Activated CD4-positive, alpha-beta T cell treated with anti-CD3 and anti-CD28 coated beads, Interleukin-2, amount 50 U/mL, for 48 hours (primary cell): ENCODE results near the gene BCAS3.

Source experiments
- DNase-seq, 2 experiments: peaks; one replicate each; pipeline ENCODE4 v3.0.0-alpha.2; 2020

The BCAS3 gene

DNA sequence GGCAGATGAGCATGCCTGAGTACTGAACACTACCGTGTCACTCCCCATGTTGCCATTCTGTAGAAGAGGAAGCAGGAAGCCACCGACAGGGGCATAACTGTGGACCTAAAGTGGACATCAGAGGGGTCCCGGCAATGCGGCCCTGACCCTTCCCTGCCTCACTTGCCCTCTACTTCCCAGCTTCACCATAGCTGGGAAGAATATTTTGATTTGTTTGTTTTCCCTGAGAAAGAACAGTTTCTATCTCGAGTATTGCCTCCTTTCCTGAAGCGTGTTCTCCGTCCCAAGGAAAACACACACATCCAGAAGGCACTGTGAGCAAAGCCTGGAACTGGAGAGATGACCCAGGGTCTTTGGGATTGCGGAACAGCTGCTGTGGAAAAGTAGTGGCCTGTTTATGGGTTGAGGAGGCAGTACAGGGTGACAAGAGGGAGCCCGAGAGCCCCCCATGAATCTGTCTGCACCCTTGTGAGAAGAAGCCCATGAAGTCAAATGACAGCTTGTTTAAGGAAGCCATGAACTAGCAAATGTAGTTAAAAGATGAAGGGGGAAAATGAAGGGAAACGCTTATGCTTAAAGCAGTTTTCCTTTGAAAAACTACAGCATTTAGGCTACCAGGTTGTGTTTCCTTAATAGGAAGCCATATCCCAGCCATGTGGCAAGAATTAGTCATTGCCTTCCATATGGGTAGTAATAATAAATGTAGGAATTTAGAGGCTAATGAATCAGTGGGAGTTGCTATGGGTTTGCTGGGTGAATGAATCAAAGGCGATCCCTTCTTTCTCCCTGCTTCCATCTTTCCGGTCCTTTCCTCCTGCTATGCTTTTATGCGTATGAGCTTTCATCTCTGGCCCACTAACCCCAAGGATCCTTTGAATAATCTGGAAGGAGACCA lies 632.0 kb downstream of the BCAS3 start:
- no peak for DNase-seq

DNA sequence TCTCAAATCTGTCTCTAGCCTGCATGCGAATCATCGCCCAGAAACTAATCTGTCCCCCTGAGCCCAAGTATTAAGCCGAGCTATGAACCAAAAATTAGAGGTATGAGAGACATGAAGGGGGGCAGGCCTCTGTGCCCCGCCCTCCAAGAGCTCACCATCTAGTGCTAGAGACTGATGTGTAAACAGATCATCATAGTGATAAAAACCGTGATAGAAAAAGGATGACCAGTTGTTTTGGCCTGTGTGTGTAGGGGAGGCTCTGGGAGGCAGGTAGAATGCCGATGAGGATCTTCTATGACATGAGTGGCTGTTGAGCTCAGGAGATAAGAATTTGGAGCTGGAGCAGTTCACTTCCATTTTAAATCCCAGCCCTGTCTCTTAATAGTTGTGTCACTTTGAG lies 632.9 kb downstream of the BCAS3 start:
- no peak for DNase-seq

DNA sequence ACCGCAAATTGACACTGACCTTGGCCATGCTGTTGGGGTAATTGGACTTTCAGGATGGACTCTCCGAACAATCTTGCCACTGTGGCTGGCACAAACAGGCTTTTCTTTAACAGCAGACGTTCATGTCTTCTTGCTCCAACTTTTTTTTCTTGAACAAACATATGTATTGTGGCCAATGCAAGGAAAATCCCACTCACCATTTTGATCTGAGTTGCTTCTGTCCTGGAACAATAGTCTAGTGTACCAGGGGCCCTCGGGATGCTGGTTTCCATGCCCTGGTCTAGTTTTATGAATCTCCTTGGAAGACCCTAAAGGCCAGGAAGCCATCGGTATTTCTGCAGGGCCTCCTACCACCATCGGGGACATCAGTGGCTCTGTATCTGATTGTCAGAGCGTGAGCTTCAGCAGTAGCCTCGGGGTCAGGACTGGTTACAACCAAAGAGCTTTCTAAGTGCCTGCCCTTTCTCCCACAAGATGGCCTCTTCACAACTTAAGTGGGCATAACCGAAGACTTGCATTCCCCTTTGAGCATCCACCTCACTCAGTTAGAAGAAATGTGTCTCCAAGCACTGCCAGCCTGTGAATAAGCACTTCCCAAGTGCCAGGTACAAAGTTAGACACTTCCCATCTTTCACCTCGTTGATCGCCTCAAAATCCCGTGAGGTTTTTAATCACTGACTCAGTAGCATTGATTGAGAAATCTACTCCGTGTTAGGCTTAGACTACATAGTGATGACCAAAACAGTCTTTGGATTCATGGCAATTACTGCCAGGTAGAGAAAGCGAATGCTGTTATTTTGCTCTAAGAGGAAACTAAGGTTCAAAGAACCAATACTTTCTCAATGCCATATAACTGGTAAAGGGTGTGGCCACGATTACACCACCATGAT lies 635.0 kb downstream of the BCAS3 start:
- no peak for DNase-seq

DNA sequence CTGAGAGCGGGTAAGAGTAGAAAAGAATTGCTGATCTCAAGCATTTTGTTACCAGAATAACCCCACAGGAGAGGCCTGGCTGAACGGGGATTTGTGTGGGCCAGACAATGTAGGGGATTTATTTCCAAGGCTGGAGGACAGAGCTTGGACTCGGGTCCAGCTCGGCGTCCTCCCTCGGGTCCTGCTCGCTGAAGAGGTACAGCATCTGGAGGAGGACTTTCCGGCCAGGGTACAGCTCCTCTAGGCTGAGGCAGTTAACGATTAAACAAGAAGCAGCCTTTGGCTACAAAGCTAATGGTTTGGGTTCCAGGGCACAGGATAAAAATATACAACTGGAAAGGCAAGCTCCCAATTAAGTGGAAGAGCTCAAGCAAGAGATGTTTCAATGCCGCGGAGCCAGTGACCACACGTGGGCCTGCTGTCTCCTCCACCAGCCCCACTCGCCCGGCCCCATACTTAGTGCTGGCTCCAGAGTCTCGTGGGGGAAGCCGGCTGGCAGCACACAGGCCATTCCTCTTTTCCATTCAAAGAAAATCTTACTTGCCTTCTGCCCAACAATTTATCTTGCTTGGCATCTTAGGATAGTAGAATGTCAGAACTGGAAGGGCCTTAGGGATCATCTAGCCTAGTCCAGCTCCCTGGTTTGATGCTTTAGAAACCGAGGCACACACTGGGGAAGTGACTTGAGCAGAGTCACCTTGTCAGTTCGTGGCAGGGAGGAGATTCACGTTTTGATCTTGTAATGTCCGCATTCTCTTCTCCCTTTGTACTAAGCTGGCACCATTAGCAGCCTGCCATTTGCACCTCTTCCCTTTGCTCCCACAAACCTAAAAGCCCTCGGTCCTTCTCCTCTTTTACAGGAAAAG lies 636.0 kb downstream of the BCAS3 start:
- no peak for DNase-seq

DNA sequence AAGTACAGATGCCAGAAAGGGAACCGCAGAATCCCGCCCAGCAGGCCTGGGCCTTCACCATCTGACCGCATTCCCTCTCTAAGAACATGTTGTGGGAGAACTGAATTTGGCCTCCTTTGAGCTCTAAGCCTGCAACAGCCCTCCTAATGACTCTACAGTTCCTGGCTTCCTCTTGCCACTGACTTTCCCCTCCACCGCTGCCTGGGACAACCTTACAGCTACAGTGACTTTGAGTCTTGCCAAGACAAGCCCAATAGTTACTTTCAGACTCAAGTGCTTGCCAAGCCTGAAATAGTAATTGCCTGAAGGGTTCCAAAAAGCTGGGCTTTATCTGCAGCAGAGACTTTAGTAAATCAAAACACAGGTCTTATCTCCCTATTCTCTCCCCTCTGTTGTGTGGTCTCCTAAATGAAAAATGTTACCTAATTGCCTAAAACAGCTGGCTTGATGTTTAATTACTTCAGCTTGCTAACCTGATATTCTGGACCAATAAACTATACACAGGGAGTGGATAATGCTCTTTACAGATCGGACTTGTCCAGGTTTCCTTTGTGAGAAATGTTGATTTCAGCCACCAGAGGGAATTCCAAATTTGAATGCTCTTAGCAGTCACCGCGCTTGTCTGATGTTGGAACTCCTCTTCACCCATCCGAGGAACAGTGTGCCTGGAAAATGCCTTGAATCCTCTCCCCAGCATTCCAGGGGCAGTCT lies 636.9 kb downstream of the BCAS3 start:
- no peak for DNase-seq

DNA sequence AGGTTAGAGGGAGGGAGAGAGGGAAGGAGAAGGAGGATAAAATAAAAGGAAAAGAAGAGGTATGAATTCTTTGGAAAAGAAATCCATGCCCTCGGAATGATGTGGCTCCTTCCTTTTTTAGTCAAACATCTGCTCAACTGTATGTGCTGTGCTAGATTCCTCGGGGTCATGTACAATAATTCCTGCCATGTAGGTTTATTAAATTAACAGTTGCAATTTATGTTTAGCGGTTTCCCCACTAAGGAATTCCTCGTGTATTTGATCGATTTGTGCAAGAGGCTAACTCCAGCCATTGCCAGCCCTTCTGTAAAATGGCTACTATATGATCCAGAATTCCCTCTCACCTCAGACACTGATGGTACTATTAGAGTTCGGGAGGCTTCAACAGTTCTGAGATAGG lies 639.0 kb downstream of the BCAS3 start:
- no peak for DNase-seq

DNA sequence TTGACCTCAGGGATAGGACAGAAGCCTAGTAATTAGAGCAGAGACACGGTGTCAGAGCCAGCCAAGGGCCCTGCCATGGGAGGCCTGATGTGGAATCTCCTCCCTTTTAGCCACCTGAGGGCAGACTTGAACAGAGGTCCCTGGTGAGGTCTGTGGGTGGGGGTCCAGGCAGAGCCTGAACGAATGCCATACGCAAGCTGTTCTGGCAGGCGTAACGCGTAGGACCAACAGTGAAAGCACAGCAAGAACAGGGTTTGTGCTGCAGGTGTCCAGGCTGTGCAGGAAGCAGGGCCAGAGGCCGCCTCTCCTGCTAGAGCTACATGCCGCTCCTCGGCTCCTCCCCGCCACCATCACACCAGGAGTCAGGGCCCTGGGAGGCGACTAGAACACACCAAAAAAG lies 640.1 kb downstream of the BCAS3 start:
- DNase-seq: no peak

DNA sequence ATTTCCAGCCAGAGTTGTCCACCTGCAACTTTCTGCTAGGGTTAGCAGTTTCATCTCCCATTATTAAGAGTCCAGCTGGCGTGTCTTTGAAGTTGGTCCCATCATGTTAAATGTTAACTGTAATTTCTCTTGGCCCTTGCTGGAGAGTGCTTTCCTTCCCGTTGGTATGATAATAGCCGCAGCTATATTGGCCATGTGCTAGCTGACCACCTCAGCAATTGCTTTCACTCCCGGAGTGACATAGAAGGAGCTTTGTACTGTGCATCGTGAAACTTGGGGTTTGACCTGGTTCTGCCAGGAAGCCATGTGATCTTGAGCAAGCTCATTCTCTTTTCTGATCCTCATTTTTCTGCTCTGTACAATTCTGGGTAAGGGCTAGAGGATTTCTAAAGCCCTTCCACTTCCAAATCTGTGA lies 641.0 kb downstream of the BCAS3 start:
- no peak for DNase-seq

DNA sequence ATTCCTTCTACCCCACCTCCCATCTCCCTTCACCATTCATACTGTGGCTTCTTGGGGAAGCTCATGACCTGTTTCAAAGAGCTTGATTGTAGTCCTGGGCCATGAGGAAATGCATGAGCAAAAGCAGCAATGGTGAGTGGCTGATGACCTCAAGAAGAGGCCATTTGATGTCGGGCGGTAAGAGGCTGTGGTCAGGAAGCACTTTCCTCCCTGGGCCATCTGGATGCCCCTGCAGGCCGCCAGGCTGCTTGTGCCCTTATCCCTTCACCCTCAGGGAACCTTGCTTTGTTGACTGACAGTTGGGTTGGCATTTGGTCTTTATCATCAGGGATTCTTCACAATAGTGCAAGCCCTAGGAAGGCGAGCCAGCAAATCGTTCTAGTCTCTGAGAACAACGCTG lies 643.7 kb downstream of the BCAS3 start:
- DNase-seq: no peak

DNA sequence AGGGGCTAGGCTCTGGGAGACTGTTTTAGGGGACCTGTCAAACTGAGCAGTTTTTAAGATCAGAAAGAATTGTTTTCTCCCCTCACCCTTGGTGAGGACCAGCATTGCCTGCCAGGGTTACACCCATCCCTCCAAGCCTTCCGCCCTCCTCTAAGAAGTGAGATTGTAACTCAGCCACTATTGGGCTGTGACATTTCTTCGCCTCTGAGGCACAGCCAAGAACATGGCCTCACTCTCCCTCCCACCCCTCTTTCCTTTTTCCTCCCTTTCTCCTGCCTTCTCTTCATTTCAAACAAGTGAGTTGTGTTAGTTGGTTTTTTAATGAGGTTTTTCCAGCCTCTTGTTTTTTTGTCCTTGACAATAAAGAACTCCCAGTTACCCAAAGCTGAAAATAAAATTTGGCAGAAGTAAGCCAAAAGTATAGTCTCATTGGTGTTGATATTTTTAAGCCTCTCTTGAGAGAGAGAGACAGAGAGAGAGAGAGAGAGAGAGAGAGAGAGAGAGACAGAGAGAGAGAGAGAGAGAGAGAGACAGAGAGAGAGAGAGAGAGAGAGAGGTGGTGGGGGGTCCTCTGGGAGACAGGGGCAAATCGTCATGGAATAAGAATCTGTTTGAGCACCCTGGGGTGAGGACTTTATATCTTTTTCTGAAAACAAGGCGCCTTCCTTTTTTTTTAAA lies 644.8 kb downstream of the BCAS3 start:
- no peak for DNase-seq

DNA sequence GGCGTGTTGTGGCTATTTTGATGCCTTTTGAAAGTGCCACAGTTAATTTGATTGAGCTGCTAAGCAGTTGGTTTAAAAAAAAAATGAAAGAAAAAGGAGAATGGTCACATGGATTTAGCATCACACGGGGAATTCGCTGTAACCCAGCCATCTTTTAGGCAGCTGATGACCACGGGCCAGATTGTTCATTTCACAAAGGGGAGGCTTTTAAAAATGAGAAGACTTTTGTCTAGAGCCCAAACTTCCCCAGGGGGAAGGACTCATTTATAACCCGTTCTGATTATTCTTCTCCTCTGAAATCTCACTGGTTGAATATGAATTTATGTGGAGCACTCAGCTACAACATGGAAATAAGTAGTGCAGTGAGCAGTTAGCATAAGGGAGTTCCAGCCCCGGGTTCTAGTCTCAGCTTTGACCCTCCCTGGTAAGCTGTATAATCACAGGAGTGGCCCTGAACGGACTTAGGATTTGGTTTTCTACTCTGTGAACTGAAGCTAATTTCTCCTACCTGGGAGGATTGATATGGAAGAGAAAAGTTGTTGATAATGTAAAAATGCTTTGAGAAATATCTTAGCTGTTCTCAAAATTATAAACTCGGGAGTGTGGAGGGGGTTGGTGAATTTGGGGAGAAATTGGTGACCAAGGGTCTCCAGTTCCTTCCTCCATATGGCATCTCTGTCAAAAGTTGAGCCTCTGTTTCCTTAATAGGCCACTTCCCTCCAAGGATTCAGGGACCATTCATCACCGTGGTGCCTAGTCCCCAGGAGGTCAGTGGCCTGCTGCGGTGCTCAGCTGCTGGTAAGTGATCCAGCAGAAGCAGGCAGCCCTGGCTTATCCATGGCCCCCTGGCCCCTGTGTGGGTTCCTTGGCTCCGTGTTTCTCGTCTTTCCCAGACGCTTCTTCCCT lies 645.6 kb downstream of the BCAS3 start:
- DNase-seq: no peak

DNA sequence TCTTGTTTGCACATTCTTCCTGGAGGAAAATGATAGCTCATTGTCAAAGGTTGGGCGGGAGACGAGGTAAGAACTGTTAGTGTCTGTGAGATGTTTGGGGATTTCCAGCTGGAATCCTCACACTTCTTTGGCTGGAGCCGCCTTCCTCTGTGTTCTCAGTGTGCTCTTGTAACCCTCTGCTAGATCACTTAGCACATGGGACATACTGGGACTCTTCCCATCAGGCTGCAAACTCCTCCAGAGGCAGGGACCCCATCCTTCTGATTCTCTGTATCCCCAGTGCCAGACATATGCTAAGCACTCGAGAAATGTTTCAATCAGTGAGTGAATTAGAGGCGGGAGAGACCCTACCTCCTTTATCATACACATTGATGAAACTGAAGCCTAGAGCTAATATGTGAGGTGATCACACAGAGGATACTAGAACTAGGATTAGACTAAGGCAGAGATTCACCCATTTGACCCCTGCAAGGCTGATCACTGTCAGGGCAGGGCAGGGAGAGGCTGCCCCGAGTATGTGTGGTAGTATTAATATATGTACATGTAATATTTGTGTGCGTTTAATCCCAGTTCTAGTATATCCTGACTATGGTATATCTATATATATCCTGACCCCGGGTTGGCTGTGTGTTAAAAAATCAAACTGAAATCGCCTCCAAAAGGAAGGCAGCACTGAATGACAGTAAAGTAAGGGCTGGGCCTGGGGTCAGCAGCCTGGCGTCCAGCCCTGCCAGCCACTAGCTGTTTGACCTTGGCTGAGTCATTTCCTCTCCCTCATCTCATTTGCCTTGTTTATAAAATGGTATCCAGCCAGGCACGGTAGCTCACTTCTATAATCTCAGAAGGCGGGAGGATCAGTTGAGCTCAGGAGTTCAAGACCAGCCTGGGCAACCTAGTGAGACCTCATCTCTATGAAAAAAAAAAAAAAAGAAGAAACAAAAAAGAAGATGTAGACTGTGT lies 646.5 kb downstream of the BCAS3 start:
- no peak for DNase-seq

DNA sequence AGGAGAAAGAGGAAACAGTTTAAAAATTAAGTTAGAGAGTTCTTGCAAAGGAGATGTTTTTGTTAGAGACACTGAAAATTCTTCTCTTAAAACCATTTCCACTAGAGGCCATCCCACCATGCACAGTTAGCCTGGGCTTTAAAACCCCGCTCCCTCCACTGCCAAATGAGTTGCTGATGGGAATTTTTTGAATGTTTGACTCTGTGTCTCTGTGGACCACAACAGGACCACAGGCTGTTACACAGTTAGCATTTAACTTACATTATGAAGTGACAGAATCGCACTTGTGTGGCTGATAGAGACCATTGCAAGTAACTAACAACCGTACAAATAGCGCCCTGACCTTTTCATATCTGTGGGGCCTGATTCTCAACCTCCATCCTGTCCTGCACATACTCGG lies 647.3 kb downstream of the BCAS3 start:
- no peak for DNase-seq

DNA sequence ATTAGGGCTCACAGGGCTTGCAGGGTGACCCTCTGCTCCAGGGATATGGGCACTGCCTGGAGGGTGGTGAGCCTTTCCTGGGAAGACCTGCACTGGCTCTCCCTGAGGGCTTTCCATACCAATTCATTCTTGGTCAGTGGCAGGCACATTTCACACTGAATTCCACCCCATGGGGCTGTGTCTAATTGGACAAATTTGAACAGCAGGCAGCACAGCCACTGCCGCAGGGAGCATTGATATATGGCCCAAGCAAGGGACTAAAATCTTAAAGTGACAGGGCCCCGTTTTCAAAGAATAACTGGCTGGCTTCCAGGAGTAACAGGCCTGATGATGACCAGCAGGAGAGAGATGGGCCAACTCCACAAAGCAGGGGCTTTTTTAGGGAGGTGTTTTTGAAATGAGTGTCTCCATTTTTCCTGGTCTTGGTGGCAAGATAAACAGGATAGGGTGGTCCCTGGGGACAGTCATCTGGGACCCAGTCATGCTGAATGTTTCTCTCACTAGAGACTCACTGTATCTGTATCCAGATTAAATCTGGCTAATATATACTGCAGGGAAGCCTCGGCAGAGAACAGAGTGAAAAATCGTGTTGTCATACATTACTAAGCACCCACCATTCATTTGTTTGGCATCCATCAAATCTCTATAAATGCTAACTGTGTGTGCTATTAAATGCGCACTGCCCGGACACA lies 647.9 kb downstream of the BCAS3 start:
- no peak for DNase-seq

DNA sequence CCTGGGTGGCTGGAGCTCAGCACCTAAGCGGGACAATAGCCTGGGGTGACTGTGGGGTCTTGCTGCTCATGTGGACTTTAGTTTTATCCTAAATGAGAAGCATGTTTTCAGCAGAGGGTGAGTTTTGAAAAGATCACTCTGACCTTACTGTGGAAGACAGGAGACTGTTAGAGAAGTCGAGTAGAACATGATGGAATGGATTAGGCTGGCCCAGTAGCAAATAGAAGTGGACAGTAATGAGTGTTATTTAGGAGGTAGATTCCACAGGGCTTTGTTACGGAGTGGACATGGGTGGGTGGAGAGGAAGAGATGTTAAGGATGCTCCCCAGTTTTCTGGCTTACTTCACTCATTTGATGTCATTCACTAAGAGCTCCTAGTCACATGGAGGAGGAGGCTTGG lies 648.7 kb downstream of the BCAS3 start:
- no peak for DNase-seq

DNA sequence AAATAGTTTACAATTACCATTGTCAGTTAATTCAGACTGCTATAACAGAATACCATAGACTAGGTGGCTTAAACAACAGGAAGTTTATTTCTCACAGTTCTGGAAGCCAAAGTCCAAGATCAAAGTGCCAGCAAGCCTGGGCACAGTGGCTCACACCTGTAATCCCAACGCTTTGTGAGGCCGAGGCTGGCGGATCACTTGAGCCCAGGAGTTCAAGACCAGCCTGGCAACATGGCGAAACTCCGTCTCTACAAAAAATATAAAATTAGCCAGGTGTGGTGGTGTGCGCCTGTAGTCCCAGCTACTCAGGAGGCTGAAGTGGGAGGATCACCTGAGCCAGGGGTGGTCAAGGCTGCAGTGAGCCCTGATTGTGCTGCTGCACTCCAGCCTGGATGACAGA lies 650.7 kb downstream of the BCAS3 start:
- no peak for DNase-seq

DNA sequence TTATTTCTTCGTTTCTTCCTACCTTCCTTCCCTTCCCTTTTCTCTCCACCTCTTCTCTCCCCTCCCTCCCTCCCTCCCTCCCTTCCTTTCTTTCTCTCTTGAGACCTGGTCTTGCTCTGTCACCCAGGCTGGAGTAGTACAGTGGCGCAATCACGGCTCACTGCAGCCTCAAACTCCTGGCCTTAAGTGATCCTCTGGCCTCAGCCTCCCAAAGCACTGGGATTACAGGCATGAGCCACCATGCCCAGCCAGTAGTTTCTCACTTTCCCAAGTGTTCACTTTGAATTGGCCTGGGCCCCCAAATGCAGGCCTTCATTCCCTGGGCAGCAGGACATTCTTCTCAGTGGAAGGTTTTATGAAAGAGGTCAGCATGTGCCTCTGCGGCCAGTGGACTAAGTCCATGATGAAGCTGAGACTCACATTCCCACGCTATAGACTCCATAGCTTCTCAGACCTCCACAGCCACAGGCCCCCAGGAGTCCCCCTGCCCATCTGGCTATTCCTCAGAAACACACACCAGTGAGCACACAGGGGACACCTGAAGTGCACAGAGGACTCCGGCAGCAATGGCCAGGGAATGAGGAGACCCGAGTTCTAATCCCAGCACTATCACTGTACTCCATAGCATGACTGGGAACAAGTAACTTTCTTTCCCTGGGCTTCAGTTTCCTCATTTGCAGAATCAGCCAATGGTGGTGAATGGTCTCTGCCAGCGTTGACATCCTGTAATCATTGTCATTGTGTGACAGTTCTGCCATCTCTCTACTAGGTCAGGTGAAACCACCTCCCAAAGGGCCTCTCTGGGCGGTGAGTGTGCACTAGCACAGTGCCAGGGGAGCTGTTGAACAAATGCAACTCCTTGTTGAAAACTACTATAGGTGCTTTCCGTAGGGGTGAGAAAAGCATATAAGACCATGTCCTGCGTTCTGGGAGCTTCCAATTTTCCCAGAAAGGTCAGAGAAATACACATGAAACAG lies 652.8 kb downstream of the BCAS3 start:
- no peak for DNase-seq

DNA sequence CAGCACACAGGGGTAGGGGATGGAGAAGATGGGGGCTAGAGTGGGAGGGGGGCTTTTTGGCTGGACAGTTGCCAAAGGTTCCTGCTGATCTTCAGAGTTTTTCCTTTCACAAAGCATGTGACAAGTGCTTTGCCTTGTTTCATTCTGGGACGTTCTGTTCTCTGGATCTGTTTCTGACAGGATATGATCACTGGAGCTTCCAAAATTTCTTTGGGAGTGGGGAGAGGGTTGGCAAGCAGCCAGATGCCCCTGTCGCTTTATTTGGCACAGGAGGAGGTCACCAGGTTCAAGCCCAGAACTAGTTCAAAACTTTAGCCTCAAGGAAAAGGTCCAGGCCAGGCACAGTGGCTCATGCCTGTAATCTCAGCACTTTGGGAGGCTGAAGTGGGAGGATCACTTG lies 653.5 kb downstream of the BCAS3 start:
- no peak for DNase-seq
